HG03103 (cell line): ENCODE measurements around the gene DDX49.
"Not testable (repeated sequence)": the region's sequence is repeated elsewhere in the genome, so short reads cannot be mapped to it uniquely, and the experiment has no call there.

Source experiments
- ATAC-seq: cut with Tn5 transposase; IDR thresholded peaks from one replicate; pipeline ENCODE4 v1.9.1; 2021; ENCODE audit warnings: low read depth; ENCODE audit not compliant: unreplicated experiment

DDX49 gene

DNA sequence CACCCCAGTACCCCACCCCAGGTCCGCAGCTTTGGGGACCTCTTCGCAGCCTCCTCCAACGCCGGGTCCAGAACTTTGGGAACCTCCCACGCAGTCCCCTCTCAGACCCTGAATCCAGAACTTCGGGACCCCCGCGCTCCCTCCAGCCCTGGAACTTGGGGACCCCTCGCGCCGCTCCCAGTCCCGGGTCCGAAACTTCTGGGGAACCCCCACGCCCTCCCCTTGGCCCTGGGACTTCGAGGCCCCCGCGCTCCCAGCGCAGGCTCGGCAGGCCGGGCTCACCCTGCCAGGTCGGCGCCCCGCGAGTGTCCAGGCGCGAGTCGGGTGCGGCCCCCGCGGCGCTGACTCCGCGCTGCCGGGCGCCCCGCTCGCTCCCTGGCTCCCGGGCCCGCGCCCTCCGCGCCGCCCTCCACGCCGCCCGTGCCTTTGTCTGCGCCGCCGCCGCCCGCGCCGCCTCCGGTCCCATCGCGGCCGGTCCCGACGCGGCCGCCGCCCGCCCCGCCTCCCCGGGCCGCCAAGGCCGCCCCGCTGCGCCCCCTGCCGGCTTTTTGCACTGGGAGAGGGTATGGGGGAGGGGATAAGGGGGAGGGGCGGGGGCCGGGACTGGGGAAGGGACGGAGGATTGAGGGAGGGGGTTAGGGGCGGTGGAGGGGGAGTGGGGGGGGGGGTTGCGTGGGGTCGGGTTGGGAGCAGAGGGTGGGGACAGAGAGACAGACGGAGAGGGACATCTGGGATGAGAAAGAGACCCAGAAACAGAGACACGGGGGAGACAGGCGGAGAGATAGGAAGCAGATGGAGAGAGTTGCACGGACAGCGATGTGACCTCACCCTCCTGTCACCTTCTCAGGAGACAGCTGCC, 21.5 kb downstream of the DDX49 start, which contains the start of gene HOMER3:
Gene HOMER3, minus strand, starts transcription at position 449 of the 859 bp plus-strand sequence. CDS start 2,235 bp downstream, outside the sequence.
- ATAC-seq = no peak

DNA sequence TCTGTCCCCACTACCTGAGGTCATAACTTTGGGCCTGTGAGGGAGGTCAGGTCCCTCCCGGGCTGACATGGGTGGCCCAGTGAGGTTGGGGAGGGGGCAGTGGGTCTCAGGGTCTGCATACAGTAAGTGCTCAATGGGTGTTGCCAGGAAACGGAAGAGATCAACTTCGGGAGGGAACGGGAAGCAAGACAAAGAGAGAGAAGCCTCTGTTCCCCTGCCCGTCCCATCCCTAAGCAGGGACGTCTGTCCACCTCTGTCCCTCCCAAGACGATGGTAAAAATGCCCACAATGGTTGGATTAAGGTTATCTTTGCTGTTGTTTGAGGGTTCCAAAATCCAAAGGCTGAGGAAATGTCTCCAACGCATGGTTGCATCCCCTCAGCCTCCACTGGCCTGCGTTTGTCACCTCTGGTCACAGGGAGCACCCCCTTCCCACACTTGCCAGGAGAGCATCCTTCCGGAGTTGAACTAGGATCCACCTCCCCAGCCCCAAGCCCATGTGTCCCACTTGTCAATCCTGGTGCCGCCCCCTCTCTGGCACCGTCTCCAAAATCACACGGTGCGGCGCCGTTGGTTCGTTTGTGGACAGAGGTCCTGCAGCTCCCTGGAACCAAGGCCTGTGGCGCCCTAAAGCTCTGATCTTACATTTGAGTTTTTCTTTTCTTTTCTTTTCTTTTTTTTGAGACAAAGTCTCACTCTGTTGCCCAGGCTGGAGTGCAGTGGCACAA, 22.3 kb downstream of the DDX49 start:
- no peak for ATAC-seq

DNA sequence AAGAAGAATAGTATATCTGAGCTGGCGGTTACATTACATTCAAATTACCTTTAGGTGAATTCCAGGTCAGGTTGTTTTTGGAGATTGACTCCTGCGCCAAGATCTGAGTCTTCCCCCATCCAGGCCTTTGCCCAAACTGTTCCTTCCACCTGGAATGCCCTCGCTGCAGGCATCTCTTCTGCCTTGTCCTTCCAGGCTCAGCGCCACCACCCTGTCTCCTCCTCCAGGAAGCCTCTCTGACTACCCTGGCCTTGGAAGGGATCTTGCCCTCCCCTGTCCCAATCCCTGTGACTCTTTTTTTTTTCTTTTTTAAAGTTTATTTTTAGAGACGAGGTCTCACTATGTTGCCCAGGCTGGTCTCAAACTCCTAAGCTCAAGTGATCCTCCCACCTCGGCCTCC, 23.2 kb downstream of the DDX49 start:
- ATAC-seq = no peak

DNA sequence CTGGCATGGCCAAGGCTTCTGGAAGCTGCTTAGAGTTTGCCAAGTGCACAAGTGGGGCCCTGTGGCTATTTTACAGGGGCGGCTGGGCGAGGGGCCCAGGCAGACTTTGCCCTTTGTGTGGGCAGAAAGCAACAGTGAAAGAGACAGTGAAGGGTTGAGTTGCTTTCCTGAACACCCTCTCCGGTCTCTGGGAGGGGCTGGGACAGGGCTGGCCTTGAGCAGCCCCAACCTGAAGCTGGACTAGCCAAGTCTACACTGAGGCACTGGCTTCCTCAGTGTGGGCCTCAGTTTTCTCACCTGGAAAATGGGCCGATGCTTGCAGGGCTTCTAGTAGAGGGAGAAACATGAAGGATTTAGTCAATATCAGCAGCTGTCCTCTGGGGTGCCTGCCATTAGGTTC, 23.9 kb downstream of the DDX49 start:
- no peak for ATAC-seq

DNA sequence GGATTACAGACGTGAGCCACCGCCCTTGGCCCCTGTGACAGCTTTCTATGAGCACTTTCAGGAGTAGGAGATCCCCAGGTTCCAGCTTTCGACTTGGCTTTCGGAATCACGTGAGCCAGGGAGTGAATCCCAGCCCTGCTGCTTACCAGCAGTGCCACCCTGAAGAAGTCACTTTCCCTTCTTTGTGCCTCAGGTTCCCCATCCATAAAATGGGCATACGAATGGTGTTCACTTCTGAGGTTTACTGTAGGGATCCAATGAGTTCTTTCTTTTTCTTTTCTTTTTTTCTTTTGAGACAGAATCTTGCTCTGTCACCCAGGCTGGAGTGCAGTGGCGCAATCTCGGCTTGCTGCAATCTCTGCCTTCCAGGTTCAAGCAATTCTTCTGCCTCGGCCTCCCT, 25.8 kb downstream of the DDX49 start:
- no peak for ATAC-seq

- no peak for ATAC-seq
Observed at GRCh38 chr19:18946335-18946734, 26.8 kb downstream of the DDX49 start.

- ATAC-seq = no peak
Observed at GRCh38 chr19:18946918-18947317, 27.4 kb downstream of the DDX49 start.

GRCh38 chr19:18948075-18948975, 28.8 kb downstream of the DDX49 start:
- no peak for ATAC-seq

GRCh38 chr19:18948976-18949356, 29.5 kb downstream of the DDX49 start:
- no peak for ATAC-seq

GRCh38 chr19:18949858-18950257, 30.3 kb downstream of the DDX49 start:
- no peak for ATAC-seq

DNA sequence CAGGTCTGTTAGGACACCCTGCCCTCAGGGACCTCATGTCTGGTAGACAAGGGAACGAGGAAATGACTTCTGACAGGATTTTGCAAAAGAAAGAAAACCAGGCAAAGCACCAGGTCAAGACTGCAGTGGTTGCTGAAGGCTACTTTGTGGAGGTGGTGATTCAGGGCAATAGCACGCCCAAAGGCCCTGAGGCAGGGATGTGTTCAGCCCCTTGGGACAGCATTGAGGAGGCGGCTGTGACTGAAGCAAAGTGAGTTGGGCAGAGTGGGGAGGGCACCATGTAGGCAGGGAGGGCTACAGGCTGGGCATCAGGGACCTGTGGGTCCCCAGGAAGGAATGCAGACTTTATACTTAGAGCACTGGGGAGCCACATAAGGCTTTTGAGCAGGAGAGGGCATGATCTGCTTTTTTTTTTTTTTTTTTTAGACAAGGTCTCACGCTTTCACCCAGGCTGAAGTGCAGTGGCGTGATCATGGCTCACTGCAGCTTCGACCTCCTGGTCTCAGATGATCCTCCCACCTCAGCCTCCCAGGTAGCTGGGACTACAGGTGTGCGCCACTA, 32.3 kb downstream of the DDX49 start:
- no peak for ATAC-seq

GRCh38 chr19:18952364-18953003, 33.0 kb downstream of the DDX49 start:
- not testable (repeated sequence) for ATAC-seq

GRCh38 chr19:18954094-18954493, 34.6 kb downstream of the DDX49 start:
- no peak for ATAC-seq

- ATAC-seq = no peak
Observed at GRCh38 chr19:18955042-18955441, 35.5 kb downstream of the DDX49 start.

- no peak for ATAC-seq
Observed at GRCh38 chr19:18960370-18960769, 40.9 kb downstream of the DDX49 start.

DNA sequence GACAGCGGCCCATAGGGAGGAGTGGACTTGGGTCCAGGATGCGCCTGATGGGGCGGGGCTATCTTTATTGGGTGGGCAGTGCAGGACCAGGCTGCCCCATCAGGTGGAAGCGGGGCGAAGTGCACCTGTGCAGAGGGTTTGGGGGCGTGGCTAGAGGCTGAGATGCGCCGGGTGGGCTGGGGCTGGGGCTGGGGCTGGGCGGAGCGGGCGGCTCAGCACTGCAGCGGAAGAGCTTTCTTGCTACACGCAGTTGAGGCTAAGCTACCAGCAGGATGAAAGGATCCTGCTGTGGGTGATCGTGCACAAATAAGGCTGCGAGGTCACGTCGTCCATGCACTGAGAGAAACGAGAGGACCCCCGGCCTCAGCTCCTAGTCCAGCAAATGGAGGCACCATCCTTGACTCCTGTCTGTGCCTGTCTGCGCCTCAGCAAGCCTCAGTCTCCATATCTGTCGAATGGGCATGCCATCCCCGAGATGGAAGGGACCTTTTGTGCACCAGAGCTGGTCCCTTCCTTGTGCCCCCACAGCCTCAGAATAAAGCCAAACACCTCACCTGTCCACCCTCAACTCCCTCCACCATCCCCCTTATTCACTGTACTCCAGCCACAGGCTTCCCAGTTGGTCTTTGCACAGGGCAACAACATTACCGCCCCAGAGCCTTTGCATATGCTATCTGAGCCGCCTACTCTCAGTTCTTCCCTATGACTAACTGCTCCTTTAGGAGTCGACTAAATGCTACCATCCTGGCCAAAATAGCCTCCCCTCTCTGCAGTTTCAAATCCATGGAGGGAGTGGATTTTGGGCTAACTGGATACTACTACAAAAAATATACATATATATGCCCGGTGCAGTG, 42.5 kb downstream of the DDX49 start:
- ATAC-seq = no peak

DNA sequence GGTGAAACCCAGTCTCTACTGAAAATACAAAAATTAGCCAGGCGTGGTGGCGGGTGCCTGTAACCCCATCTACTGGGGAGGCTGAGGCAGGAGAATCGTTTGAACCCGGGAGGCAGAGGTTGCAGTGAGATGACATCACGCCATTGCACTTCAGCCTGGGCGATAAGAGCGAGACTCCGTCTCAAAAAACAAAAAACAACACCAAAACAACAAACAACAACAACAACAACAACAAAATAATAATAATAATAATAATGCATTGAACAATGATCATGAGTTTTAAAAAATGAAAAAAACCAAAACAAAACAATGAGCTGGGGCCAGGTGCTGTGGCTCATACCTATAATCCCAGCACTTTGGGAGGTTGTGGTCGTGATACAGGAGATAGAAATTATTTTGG, 44.6 kb downstream of the DDX49 start:
- no peak for ATAC-seq

DNA sequence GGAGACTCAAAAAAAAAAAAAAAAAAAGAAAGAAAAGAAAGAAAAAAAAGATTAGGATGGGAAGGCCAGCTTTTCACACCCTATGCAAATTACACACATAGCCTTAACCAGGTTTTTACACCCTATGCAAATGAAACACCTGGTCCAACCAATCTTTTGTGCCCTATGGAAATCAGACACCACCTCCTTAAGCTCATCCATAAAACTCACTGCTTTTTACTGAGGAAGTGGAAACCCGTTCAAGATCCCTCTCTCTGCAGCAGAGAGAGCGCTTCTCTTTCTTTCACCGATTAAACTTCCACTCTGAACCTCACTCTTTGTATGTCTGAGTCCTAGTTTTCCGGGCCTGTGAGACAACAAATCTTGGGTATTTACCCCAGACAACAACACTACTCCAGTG, 46.8 kb downstream of the DDX49 start:
- ATAC-seq = no peak
